CD14-positive monocyte (primary cell): ENCODE measurements around the gene EIF4E1B. TPM values are rescaled to one million over a fixed set of nuclear protein-coding genes. Genes with fewer than 3 reads are reported as not detected.

ENCODE experiments used
- DNase-seq, 3 donors: peaks; one replicate each; pipeline ENCODE4 v3.0.0-alpha.2; 2011 to 2022
- H2AFZ ChIP-seq: 2 replicates; pipeline ENCODE4 v1.6.0; 2012; ENCODE audit warnings: mild to moderate bottlenecking, low read depth, low read length, inconsistent platforms; ENCODE audit not compliant: insufficient read depth, poor library complexity, severe bottlenecking
- H3K27ac ChIP-seq, 2 donors: 1 replicate in 1 of 2; 2 replicates in 1 of 2; pipeline ENCODE4 v1.5.1; 2012 to 2013; ENCODE audit warnings: low read length in 2 of 2, control low read depth in 1 of 2, inconsistent platforms in 1 of 2, low read depth in 1 of 2, mild to moderate bottlenecking in 1 of 2
- H3K27me3 ChIP-seq, 2 donors: one replicate each; pipeline versions ENCODE4 v1.6.0 to v1.6.1; 2011 to 2013; ENCODE audit warnings: low read length in 2 of 2; ENCODE audit not compliant: control insufficient read depth in 2 of 2, insufficient read depth in 2 of 2
- H3K36me3 ChIP-seq, 2 donors: replicated peaks in 1 of 2; 1 replicate in 1 of 2; 2 replicates in 1 of 2; pipeline versions ENCODE4 v1.5.1 to v1.6.1; 2012 to 2013; ENCODE audit warnings: low read length in 2 of 2, control low read depth in 1 of 2, inconsistent platforms in 1 of 2, mild to moderate bottlenecking in 1 of 2; ENCODE audit not compliant: insufficient read depth in 2 of 2, control insufficient read depth in 1 of 2
- H3K4me1 ChIP-seq, 2 donors: 1 replicate in 1 of 2; 2 replicates in 1 of 2; pipeline versions ENCODE4 v1.5.1 to v1.6.1; 2012 to 2013; ENCODE audit warnings: low read length in 2 of 2, control low read depth in 1 of 2, inconsistent platforms in 1 of 2, mild to moderate bottlenecking in 1 of 2, moderate library complexity in 1 of 2; ENCODE audit not compliant: insufficient read depth in 2 of 2, control insufficient read depth in 1 of 2
- H3K4me2 ChIP-seq: replicated peaks from 2 replicates; pipeline ENCODE3; 2012; ENCODE audit warnings: low read length, moderate library complexity, mild to moderate bottlenecking; ENCODE audit not compliant: poor library complexity, severe bottlenecking; ENCODE audit errors: extremely low read depth
- H3K4me3 ChIP-seq, 3 experiments: fragments of 200-600 bp in 1 of 3; sonication (generic) in 1 of 3; replicated peaks in 1 of 3; 1 replicate in 2 of 3; 2 replicates in 1 of 3; pipeline ENCODE4 v1.5.1; 2011 to 2013; ENCODE audit warnings: low read length in 3 of 3, mild to moderate bottlenecking in 3 of 3, control low read depth in 2 of 3, low read depth in 2 of 3, inconsistent platforms in 1 of 3, moderate library complexity in 1 of 3
- H3K79me2 ChIP-seq: 2 replicates; pipeline ENCODE4 v1.6.0; 2012; ENCODE audit warnings: mild to moderate bottlenecking, control low read depth, inconsistent platforms, low read length, moderate library complexity; ENCODE audit not compliant: insufficient read depth
- H3K9ac ChIP-seq: 2 replicates; pipeline ENCODE4 v1.6.0; 2017; ENCODE audit warnings: low read length, mild to moderate bottlenecking; ENCODE audit not compliant: insufficient read depth, poor library complexity, severe bottlenecking
- H3K9me3 ChIP-seq, 2 donors: replicated peaks in 1 of 2; 1 replicate in 1 of 2; 2 replicates in 1 of 2; pipeline versions ENCODE4 v1.5.1 to v1.6.1; 2012 to 2013; ENCODE audit warnings: low read length in 2 of 2, control low read depth in 1 of 2; ENCODE audit not compliant: control insufficient read depth in 1 of 2, insufficient read depth in 1 of 2
- H4K20me1 ChIP-seq: 2 replicates; pipeline ENCODE4 v1.6.0; 2012; ENCODE audit warnings: mild to moderate bottlenecking, low read length, control low read depth, moderate library complexity; ENCODE audit not compliant: insufficient read depth
- H3K27ac Mint-ChIP-seq, 7 donors: one replicate each; pipeline ENCODE4 v1.8.0; 2020; ENCODE audit warnings: mild to moderate bottlenecking in 7 of 7, mixed read lengths in 7 of 7, moderate library complexity in 6 of 7, inconsistent platforms in 2 of 7
- H3K27me3 Mint-ChIP-seq, 3 donors: one replicate each; pipeline ENCODE4 v1.8.0; 2021 to 2022; ENCODE audit warnings: low read depth in 3 of 3, mild to moderate bottlenecking in 3 of 3, mixed read lengths in 3 of 3, moderate library complexity in 3 of 3, inconsistent platforms in 1 of 3
- H3K36me3 Mint-ChIP-seq, 2 donors: one replicate each; pipeline ENCODE4 v1.8.0; 2020; ENCODE audit warnings: mixed read lengths in 2 of 2, inconsistent platforms in 1 of 2, mild to moderate bottlenecking in 1 of 2
- H3K4me1 Mint-ChIP-seq: one replicate; pipeline ENCODE4 v1.8.0; 2020; ENCODE audit warnings: mild to moderate bottlenecking, mixed read lengths
- H3K4me3 Mint-ChIP-seq, 2 donors: one replicate each; pipeline ENCODE4 v1.8.0; 2020; ENCODE audit warnings: mild to moderate bottlenecking in 2 of 2, mixed read lengths in 2 of 2, moderate library complexity in 1 of 2
- H3K9me3 Mint-ChIP-seq, 7 donors: one replicate each; pipeline ENCODE4 v1.8.0; 2020 to 2022; ENCODE audit warnings: mixed read lengths in 7 of 7, mild to moderate bottlenecking in 6 of 7, moderate library complexity in 6 of 7, inconsistent platforms in 2 of 7
- CTCF ChIP-seq: fragments of 200-600 bp; IDR thresholded peaks from one replicate; pipeline ENCODE4 v1.8.0; 2022; ENCODE audit warnings: antibody characterized with exemption, mild to moderate bottlenecking
- WGBS: methylation state at CpG from one replicate; pipeline ENCODE4 v1.1.5; 2013; ENCODE audit warnings: missing lambda C conversion rate; ENCODE audit not compliant: insufficient coverage; 5-methylcytosine and 5-hydroxymethylcytosine counted together
- intact Hi-C, 2 donors: fragments of 100-400 bp; cut with micrococcal nuclease; formaldehyde crosslinking; loops; one replicate each; pipeline versions ENCODE4 v1.15.0 to v1.15.1; 2023
- polyA plus RNA-seq, 3 donors: library from polyadenylated mRNA; depleted of rRNA in 1 of 3; unstranded in 2 of 3; stranded (reverse) in 1 of 3; fragments of 300-500 nt in 2 of 3; fragments of >200 nt in 1 of 3; fragmentation: Illumina TruSeq in 2 of 3; gene quantifications; 1 replicate in 2 of 3; 2 replicates in 1 of 3; pipeline ENCODE4 v1.2.3, GENCODE V29; 2012 to 2021

EIF4E1B gene
- polyA plus RNA-seq, 3 donors, result not detected

- under 1% methylated on average over 93 of the region's 101 CpGs for WGBS
Observed at GRCh38 chr5:176609724-176610434, 20.6 kb upstream of the EIF4E1B start, which contains the start of gene GPRIN1. TSS of gene GPRIN1 (minus strand) at chr5:176610156. CDS start at chr5:176599834, 10,322 bp downstream.

GRCh38 chr5:176610435-176610773 lies 20.1 kb upstream of the EIF4E1B start:
- H3K27ac ChIP-seq, result no peak overlapping the region
- peak overlapping the region; percentile 37 to 76 (median 43) for H3K4me3 ChIP-seq
- H3K79me2 ChIP-seq, result no peaks in the 10 kb centered on the region
- H3K9me3 Mint-ChIP-seq, result peaks cover 0 to 15% (median 6%) of the 10 kb centered on the region in 7 donors
- no peaks in the 10 kb centered on the region for H3K36me3 ChIP-seq
- no peaks in the 10 kb centered on the region for H4K20me1 ChIP-seq
- no peak overlapping the region for H3K9ac ChIP-seq
- H3K4me1 ChIP-seq, result peaks cover 6% of the 10 kb centered on the region in 2 donors
- no peak overlapping the region for H3K27ac Mint-ChIP-seq
- peak overlapping the region; percentile 84 for H3K4me2 ChIP-seq
- intact Hi-C loops, result no loop called here
- peak overlapping the region; percentile 80 for H2AFZ ChIP-seq
- DNase-seq, result no peak
- no peaks in the 10 kb centered on the region for H3K9me3 ChIP-seq
- H3K4me3 Mint-ChIP-seq, result peak overlapping the region; percentile 68 to 70
- 0% methylated on average over 1 of the region's 31 CpGs for WGBS
- H3K4me1 Mint-ChIP-seq, result peaks cover 10% of the 10 kb centered on the region
- peaks cover 3 to 7% of the 10 kb centered on the region in 2 donors for H3K36me3 Mint-ChIP-seq
- peaks cover 15 to 43% of the 10 kb centered on the region in 2 donors for H3K27me3 ChIP-seq
- TF ChIP-seq CTCF, result no peak
- peaks cover 34 to 66% (median 49%) of the 10 kb centered on the region in 3 donors for H3K27me3 Mint-ChIP-seq

More at GRCh38 chr5:176609724-176610434, 20.6 kb upstream of the EIF4E1B start, which contains the start of gene GPRIN1:
- Histone ChIP-seq H3K4me1 (peaks cover 6% of the 10 kb centered on the region in 2 donors), H4K20me1 (no peaks in the 10 kb centered on the region), H3K9me3 (no peaks in the 10 kb centered on the region), H3K79me2 (no peaks in the 10 kb centered on the region), H3K36me3 (no peaks in the 10 kb centered on the region), H2AFZ (peak within 1 kb of the TSS; percentile 80), H3K27ac (no peak within 1 kb of the TSS), H3K4me2 (peak within 1 kb of the TSS; percentile 84), H3K9ac (peak within 1 kb of the TSS; percentile 27), H3K4me3 (peak within 1 kb of the TSS; percentile 43 to 76 (median 48)), H3K27me3 (peaks cover 15 to 43% of the 10 kb centered on the region in 2 donors)
- intact Hi-C loops, result no loop called here
- Mint-ChIP-seq H3K27ac (no peak within 1 kb of the TSS), H3K27me3 (peaks cover 36 to 63% (median 45%) of the 10 kb centered on the region in 3 donors), H3K4me3 (peak within 1 kb of the TSS; percentile 89 to 96), H3K36me3 (peaks cover 3 to 7% of the 10 kb centered on the region in 2 donors), H3K9me3 (peaks cover 0 to 15% (median 6%) of the 10 kb centered on the region in 7 donors), H3K4me1 (peaks cover 10% of the 10 kb centered on the region)
- peak in 2 of 3 donors; percentile 27 to 46 for DNase-seq
- no peak for TF ChIP-seq CTCF
